GM19240 (cell line): ENCODE results near the gene HNRNPM.
"Not testable (repeated sequence)": the region's sequence is repeated elsewhere in the genome, so short reads cannot be mapped to it uniquely, and the experiment has no call there.

Source experiments
- DNase-seq: peaks from one replicate; pipeline ENCODE4 v3.0.0; 2011; ENCODE audit warnings: low spot score; ENCODE audit not compliant: insufficient read length

HNRNPM gene

DNA sequence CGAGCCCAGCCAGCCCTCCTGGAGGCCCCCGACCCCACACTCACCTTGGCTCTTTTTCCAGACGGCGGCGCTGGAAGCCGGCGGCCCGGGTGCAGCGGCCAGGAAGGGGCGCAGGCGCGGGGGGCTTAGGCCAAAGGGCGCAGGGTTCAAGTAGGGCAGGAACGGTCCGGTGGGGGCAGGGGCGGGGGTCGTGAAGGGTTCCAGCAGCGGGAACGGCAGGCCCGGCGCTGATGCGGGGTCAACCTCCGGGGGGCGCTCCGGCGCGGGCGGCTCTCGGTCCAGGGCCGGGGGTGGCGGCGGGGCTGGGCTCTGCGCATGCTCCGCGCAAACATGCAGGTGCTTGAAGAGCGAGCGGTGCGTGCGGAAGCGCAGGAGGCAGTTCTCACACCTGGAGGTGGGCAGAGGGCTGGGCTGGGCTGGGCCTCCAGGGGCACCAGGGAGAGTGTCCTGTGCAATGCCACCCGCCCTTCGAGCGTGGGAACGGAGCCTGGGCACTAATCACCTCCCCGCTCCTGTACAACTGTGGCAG is 66.9 kb downstream of the HNRNPM start:
- no peak for DNase-seq

DNA sequence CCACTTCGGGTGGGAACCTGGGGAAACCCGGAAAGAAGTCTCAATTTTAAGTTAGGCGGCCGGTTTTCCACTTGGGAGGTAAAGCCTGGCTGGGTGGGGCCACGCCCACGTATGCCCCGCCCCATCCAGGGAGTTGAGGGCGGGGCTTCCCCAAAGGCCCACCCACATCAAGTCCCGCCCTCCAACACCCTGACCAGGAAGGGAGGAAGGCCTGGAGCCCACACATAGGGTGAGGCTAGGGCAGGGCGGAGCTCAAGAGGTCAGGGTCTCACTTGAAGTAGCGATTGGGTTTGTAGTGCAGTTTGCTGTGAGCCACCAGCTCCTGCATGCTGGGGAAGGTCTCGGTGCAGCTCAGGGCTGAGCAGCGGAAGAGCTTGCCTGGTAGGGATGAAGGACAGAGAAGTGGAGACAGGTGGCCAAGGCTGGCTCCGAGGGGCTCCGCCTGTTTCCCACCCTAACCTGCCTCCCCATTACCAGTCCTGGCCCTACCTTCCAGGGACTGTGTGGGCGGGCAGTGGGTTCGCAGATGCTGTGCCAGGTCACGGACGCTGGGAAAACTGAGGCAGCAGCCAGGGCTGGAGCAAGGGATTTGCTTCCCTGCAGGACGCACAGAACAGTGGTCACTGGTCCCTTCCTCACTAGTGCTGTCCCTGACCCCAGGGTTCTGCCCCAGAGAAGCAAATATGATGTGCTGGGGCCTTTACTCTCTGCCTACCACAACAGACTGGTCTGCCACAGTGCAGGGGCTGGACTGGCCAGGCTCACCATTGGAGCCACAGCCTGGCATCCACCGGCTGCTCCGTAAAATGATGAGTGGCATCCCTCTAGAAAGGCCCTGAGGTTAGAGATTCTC is 67.6 kb downstream of the HNRNPM start:
- no peak for DNase-seq

DNA sequence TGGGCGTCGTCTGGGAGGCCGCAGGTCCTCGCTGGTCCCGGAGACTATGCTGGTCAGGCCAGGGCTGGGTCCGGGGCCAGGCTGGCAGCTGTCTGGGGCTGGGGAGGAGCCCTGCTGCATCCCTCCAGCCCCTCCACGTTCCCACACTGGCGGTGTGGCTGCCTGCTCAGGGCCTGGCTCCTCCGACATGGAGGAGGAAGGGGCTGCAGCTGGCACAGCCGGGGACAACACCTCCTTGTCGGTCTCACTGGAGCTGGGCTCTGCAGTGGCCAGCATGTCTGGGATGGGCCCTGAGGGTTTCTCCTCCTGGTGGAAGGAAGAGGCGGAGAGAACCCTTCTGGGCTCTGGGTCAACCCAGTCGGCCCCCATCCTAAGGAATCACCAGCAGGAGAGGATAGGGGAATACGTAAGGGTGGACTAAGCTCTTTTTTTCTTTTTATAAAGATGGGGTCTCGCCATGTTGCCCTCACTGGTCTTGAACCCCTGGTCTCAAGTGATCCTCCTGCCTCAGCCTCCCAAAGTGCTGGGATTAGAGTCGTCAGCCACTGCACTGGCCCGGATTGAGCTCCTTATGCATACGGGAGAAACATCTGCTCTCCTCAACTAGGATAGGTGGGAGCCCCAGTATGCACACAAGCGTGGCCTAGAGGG is 68.4 kb downstream of the HNRNPM start:
- no peak for DNase-seq

DNA sequence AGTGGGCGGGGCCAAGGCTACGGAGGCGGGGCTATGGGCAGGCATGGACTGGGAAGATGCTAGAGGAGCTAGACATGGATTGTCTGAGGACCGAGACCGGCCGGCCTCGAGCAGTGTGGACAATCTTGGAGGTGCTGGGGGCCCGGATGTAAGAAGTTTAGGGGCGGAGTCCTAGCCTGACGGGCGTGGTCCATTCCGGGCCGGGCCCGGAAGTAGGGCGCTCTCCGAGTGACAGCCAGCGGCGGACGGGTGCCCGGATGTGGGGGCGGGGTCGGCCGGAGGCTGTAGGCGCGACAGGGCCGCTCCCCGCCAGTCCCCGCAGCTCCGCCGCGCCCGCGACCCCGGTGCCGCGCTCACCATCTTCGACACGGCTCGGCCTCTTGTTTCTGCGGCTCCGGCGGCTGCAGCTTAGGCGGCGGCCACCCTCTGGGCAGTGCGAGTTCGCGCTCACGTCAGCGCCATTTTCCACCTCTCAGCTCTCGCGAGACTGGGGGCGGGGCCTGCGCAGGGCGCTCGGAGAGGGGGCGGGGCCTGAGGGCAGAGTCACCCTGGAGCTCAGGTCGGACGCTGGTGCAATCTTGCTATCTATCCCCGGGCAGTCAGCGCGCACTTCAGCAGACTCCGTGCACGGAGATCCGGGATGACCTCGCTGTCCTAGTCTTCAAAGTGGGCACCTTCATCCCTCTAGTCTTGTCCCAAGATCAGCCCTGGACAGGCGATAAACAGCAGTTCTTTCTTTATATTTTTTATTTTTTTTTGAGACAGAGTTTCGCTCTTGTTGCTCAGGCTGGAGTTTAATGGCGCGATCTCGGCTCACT is 69.1 kb downstream of the HNRNPM start, which contains the start of gene ZNF414:
TSS of gene ZNF414 (minus strand) at position 481 of the 818 bp plus-strand sequence. CDS start at position 360, 121 bp downstream.
- peak; percentile 100 for DNase-seq

DNA sequence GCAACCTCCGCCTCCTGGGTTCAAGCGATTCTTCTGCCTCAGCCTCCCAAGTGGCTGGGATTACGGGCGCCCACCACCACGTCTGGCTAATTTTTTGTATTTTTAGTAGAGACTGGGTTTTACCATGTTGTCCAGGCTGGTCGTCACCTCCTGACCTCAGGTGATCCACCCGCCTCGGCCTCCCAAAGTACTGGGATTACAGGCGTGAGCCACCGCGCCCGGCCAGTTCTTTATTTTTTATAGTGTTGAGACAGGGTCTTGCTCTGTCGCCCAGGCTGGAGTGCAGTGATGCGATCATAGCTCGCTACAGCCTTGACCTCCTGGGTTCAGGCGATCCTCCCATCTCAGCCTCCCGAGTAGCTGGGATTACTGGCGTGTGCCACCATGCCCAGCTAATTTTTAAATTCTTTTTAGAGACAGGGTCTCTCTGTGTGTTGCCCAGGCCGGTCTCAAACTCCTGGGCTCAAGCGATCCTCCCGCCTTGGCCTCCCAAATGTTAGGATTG is 69.8 kb downstream of the HNRNPM start:
- not testable (repeated sequence) for DNase-seq

DNA sequence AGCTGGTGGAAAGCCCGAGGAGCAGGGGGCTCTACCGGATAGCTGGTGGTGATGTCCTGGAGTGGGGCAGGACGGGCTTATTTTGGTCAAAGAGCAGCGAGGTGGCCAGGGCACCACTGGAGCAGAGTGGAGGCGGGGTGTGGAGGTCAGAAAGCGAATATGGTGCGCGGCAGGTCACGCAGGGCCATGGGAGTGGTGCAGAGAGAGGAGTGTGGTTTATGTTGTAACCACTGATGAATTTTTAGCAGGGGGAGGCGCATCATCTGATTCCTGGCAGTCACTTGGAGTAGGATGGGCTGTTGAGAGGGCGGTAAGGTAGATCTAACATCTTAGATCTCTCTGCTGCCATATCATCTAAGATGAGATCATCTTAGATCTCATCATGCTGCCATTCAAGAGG is 70.5 kb downstream of the HNRNPM start:
- DNase-seq = no peak

DNA sequence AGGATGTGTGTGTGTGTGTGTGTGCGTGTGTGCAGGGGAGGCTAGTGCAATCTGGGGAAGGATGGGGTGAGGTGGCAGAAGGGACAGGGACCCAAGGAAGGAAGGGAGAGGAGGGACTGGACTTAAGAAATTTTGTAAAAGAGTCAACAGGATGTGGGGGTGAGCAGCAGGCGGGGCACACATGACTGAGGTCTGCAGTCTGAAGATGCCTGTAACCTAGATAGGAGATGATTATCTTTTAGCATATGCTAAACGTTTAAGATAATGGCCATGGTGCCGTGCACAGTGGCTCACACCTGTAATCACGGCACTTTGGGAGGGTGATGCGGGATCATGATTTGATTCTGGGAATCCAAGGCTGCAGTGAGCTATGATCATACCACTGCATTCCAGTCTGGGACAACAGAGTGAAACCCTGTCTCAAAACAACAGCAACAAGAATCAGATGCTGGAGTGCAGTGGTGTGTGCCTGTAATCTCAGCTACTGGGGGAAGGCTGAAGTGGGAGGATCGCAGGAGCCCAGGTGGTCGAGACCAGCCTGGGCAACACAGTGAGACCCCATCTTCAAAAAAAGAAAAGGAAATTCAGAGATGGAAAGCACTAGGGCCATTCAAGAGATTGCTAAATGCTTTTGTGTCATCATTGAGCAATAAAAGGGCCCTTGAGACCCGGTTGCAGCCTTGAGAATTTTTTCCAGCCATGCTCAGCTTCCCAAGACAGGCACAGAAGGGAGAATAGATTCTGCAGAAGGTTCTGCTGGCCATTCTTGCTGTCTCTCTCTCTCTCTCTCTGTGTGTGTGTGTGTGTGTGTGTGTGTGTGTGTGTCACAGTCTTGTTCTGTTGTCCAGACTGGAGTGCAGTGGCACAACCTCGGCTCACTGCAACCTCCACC is 73.0 kb downstream of the HNRNPM start:
- DNase-seq = no peak

DNA sequence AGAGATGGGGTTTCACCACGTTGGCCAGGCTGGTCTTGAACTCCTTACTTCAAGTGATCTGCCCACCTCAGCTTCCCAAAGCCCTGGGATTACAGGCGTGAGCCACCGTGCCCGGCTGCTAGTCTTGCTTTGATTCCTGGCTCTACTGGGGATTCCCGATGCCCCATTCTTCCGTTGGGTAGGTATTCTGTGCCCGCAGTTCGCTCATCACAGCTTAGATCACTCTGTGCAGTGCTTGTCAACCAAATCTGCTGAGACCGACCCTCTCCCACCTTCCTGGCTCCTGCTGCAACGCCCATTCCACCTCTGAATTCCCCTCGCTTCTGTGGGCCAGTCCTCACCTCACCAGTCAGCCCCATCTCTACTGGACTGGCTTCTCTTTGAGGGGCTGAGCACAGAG is 73.8 kb downstream of the HNRNPM start:
- DNase-seq = no peak

DNA sequence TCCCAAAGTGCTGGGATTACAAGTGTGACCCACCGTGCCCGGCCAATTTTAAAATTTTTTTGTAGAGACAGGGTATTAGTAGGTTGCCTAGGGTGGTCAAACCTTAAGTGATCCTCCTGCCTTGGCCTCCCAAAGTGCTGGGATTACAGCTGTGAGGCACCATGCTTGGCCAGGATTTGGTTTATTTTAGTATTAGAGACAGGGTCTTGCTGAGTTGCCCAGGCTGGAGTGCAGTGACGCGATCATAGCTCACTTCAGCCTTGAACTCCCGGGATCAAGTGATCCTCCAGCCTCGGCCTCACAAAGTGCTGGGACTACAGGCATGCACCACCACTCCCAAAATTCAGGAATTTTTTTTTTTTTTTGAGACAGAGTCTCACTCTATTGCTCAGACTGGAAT is 74.6 kb downstream of the HNRNPM start:
- DNase-seq = no peak

DNA sequence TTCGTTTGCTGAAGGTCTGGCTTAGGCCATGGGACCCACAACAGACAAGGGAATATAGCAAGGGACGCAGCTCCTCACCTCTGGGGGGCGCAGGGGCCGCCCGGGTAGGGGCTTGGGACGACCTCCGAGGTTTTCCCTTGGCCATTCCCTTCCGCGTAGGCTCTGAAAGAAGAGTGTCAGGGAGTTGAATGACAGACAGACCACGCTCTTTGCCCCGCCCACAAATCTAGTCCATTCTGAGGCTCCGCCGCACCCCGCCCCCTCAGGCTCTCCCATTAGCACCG is 80.6 kb downstream of the HNRNPM start:
- DNase-seq = no peak

DNA sequence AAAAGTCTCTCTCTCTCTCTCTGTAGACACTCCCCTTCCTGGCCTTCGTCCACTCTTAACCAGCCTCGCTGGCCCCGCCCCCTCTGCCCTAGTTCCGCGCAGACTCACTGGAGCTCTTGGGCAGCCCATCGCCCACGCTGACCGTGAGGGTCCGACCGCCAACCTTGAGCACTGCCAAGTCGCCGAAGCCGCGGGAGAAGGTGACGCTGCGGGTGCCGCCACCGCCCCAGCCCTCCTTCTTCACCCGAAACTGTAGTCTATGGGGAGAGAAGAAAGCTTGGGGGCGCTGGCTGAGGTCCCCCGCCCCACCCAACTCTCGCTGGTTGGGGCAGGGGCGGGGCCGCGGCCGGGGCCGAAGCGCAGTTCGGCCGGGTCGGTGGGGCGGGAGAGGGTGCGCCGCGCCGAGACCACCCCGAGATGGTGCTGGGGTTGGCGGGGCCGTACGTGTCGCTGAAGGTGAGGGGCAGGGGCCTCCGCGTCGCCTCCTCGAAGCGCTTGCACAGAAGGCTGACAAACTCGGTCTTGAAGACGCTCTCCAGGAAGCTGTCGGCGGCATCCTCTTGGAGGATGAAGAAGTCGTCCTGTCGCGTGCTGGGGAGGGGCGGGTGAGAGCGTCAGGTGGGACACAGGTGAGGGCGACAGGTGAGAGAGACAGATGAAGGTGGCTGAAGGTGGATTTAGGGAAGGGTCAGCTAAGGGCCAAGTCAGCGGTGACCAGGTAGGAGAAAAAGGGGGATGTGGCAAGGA is 81.7 kb downstream of the HNRNPM start:
- no peak for DNase-seq

DNA sequence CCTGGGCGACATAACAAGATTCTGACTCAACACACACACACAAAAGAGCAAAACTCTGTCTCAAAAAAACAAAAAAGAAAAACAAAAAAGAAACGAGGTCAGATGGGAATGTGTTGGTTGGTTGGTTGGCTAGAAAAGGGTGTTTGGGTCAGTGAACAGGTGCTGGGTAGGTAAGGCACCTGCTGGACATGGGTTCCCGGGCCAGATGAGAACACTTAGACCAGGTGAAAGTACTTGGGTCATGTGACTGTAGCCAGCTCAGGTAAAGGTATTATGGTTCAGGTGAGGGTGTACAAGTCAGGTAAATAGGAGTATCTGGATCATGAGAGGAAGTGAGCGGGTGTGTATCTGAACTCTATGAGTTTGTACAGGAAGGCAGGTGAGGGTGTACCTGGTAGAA is 83.7 kb downstream of the HNRNPM start:
- DNase-seq = no peak

DNA sequence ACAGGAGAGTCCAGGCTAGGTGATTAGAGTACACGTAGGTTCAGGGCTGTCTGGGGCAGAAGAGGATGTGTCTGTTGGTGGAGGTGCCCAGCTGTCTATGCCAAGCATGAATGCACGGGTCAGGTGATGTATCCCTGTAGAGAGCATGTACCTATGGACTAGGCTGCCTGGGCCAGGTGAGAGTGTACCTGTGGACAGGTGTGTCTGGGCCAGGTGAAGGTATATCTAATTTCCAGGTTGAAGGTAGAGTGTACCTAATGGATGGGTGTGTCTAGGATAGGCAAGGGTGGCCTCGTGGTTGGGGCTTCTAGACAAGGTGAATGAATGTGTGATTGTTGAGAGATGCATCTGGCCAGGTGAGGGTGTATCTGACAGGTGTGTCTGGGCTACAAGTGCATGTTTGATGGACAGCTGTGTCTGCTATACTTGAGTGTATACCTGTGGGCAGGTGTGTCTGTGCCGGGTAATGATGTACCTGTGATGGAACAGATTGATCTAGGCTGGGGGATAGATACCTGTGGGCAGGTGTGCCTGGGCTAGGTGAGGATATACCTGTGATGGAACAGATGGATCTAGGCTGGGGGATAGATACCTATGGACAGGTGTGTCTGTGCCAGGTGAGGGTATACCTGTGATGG is 84.7 kb downstream of the HNRNPM start:
- no peak for DNase-seq

DNA sequence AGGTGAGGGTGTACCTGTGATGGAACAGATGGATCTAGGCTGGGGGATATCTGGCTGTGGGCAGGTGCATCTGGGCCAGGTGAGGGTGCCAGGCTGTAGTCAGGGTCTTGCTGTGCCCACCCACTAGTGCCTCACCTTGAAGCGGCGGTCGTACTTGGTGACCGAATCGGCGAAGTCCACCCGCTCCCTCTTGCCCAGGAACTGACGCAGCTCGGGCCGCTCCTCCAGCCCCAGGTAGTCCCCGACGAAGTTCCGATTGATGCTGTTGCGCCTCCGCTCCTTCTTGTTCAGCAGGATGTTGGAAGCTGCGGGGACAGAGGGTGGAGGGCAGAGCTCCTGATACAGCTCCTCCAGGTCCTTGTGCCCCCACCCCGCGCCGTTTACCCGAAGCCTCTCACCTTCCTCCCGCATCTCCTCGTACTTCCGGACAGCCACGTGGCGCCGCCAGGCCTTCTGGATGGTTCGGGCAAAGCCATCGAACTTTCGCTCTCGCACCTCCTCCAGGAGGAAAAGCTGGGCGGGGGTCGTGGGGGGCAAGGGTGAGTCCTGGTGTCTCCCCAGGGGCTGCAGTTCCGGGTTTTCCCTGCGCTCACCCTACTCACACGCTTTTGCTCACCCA is 85.4 kb downstream of the HNRNPM start:
- DNase-seq = no peak

DNA sequence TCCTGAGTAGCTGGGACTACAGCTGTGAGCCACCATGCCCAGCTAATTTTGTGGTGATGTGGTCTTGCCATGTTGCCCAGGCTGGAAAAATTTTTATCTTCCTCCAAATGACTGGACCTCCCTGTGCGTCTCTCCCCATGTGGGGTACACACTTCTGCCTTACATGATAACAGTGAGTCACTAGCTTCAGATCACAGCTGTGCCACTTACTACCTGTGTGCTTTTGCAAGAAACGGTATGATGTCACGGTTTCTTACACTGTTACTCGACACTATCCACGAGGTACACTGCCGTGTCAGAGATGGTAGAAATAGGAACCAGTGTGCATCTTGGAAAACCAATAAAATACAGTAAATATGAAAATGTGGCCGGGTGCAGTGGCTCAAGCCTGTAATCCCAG is 86.7 kb downstream of the HNRNPM start:
- no peak for DNase-seq

DNA sequence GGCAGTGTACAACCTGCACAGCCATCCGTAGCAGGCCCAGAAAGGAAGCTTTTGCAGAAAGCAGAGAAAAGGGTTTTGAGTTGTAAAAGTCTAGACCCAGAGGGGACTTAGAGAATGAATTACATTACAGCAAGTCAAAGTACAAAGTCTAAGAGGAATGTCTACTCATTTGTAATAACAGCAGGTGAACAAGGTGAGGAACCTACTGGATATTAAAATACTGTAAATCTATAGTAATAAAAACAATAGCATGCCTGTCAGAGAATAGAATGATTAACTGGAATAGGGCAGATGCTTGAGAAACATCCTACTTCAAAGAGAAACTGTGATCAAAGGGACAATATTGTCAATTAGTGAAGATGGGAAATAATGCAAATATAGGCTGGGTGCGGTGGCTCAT is 87.5 kb downstream of the HNRNPM start:
- DNase-seq = no peak

DNA sequence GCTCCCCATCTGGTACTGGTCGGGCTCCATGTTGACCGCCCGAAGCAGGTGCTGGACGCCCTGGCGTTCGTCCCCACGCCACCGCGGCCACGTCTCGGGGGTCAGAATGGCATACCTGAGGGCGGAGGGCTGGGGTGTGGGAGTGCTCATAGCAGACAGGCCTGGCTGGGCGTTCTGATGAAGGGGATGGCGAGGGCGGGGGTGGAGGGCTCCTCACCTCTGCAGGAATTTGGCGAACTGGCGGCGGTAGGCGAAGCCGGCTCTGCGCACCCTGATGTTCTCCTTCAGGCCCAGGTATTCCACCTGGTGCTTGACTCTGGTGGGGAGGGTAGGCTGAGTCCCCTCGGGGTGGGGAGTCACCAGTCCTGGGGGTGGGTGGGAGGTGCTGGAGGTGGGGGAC is 91.5 kb downstream of the HNRNPM start:
- no peak for DNase-seq

DNA sequence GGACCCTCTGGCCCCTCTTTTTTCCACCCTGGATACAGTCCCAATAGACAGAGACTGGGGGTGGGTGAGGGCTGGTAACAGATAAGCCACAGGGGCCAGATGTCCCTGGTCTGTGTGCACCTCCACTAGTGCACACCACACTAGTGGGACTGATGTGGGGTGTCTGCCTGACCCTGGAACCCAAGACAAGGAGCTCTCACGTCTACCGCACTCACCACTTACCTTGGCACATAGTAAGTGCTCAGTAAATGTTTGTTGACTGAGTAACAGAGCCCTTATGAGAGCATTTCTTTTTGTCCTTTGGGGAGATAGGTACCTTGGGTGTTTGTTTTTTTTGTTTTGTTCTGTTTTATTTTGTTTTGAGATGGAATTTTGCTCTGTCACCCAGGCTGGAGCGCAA is 92.3 kb downstream of the HNRNPM start:
- no peak for DNase-seq
